ENCODE measurements around the gene SLC11A2.
"Not testable (repeated sequence)": the region's sequence is repeated elsewhere in the genome, so short reads cannot be mapped to it uniquely, and the experiment has no call there.

Gene SLC11A2

GRCh38 chr12:51025338-51025835 is 797 bp downstream of the SLC11A2 start:
- no peak for DNase-seq

GRCh38 chr12:51023625-51024382 is 2.4 kb downstream of the SLC11A2 start:
- no peak for DNase-seq

GRCh38 chr12:51021694-51022093 is 4.5 kb downstream of the SLC11A2 start:
- DNase-seq: no peak

GRCh38 chr12:51020448-51021182 is 5.6 kb downstream of the SLC11A2 start:
- DNase-seq: no peak

GRCh38 chr12:51019927-51020326 is 6.3 kb downstream of the SLC11A2 start:
- DNase-seq: no peak

GRCh38 chr12:51018956-51019355 is 7.2 kb downstream of the SLC11A2 start:
- DNase-seq: no peak

- DNase-seq: no peak
Observed at GRCh38 chr12:51017452-51017851, 8.7 kb downstream of the SLC11A2 start.

- not testable (repeated sequence) for DNase-seq
Observed at GRCh38 chr12:51014467-51014866, 11.7 kb downstream of the SLC11A2 start.

GRCh38 chr12:51013441-51013840 is 12.7 kb downstream of the SLC11A2 start:
- no peak for DNase-seq

GRCh38 chr12:51012570-51013236 is 13.5 kb downstream of the SLC11A2 start:
- no peak for DNase-seq

GRCh38 chr12:51011955-51012354 is 14.2 kb downstream of the SLC11A2 start:
- no peak for DNase-seq

- peak; percentile 60 for DNase-seq
Observed at GRCh38 chr12:51009056-51009440, 17.1 kb downstream of the SLC11A2 start.

GRCh38 chr12:51008329-51009055 is 17.7 kb downstream of the SLC11A2 start:
- DNase-seq: no peak

GRCh38 chr12:51005671-51006070 is 20.5 kb downstream of the SLC11A2 start:
- DNase-seq: no peak

GRCh38 chr12:51005030-51005429 is 21.2 kb downstream of the SLC11A2 start:
- no peak for DNase-seq

GRCh38 chr12:51004504-51004903 is 21.7 kb downstream of the SLC11A2 start:
- DNase-seq: no peak

GRCh38 chr12:51001799-51002198 is 24.4 kb downstream of the SLC11A2 start:
- DNase-seq: no peak

GRCh38 chr12:51000245-51000644 is 25.9 kb downstream of the SLC11A2 start:
- DNase-seq: no peak

GRCh38 chr12:50999093-50999492 is 27.1 kb downstream of the SLC11A2 start:
- no peak for DNase-seq

- no peak for DNase-seq
Observed at GRCh38 chr12:50992819-50993218, 33.4 kb downstream of the SLC11A2 start.

GRCh38 chr12:50991291-50991690 is 34.9 kb downstream of the SLC11A2 start:
- DNase-seq: no peak

GRCh38 chr12:50990791-50991190 is 35.4 kb downstream of the SLC11A2 start:
- no peak for DNase-seq

GRCh38 chr12:50990147-50990727 is 35.9 kb downstream of the SLC11A2 start:
- DNase-seq: no peak

Data from stimulated activated CD4-positive, alpha-beta T cell treated with anti-CD3 and anti-CD28 coated beads, Interleukin-1b, Interleukin-23, amount 100 ng/mL, for 48 hours (primary cell).